ENCODE data around the gene TCEA3. TPM values are rescaled to one million over a fixed set of nuclear protein-coding genes. Genes with fewer than 3 reads are reported as not detected.

The TCEA3 gene
- total RNA-seq, 1 donor from 2014 or later, result 5.5 TPM

DNA sequence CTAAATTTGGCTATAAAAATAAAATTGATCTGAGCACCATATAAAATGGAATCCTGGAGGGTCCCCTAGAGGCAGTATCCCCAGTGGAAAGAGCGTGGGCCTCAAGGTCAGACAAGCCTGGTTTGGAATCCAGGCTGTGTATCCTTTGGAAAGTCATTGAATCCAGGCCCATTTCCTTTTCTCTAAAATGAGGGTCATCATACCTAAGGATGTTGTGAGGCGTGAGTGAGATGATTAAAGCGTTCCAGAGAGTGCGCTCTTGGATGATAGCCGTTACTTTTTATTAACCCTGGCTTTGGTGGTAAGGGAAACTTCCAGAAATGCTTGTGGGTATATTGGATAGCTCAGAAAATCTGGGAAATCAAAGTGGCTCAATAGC is 54.2 kb downstream of the TCEA3 start:
- intact Hi-C loops (cut with micrococcal nuclease), result no loop called here

DNA sequence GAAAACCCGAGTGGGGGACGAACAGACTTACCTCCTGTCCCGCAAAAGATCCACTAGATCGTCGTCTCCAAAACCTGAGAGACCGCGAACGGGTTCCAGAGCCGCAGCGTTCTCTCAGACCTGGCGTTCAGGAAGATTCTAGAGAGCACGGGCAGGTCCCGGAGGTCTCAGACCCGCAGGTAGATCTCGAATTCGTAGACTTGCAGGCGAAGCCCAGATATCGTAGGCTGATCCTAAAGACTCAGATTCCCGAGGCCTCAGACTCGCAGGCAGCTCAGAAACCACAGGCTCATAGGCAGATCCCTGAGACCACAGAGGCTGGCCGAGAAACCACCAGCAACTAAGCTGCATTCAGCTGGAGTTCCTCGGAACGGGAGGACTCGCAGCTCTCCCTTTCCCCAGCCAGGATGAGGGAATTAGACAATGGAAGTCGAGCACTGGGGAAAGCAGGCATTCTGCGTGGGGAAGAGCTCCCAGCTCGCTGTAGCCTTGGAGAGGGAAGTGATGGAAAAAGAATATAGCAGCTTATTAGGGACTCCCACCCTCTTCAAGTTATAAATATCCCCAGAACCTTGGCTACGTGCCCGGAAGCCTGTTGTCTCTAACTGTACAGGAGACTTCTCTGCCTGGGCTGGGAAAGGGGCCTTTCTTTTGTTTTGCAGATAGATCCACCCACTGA is 55.1 kb downstream of the TCEA3 start, which contains the start of gene ZNF436:
Gene ZNF436 (minus strand): TSS at position 502 of the 679 bp plus-strand sequence. CDS start 1,831 bp downstream, outside the sequence.
- intact Hi-C loops (cut with micrococcal nuclease), result loop anchor here (1.0 to 5.0 kb wide), 8 partner anchors 53 to 1878 kb away; partner anchors contain the start of genes ASAP3, ID3, KDM1A and PNRC2

GRCh38 chr1:23368562-23369334 is 55.8 kb downstream of the TCEA3 start:
- intact Hi-C loops (cut with micrococcal nuclease), result loop anchor here (1.0 to 5.0 kb wide), 14 partner anchors 24 to 1879 kb away; partner anchors contain the start of genes ASAP3, ELOA, HNRNPR and ID3

- intact Hi-C loops (cut with micrococcal nuclease), result loop anchor here (1.0 to 5.0 kb wide), 14 partner anchors 24 to 1879 kb away; partner anchors contain the start of genes ELOA, HNRNPR, ID3 and KDM1A
Observed at GRCh38 chr1:23367791-23368561, 56.6 kb downstream of the TCEA3 start.

GRCh38 chr1:23367451-23367790 is 57.1 kb downstream of the TCEA3 start:
- intact Hi-C loops (cut with micrococcal nuclease), result loop anchor here (1.0 to 5.0 kb wide), 4 partner anchors 187 to 1880 kb away; partner anchors contain the start of genes RSRP1, SRRM1 and ZBTB40

DNA sequence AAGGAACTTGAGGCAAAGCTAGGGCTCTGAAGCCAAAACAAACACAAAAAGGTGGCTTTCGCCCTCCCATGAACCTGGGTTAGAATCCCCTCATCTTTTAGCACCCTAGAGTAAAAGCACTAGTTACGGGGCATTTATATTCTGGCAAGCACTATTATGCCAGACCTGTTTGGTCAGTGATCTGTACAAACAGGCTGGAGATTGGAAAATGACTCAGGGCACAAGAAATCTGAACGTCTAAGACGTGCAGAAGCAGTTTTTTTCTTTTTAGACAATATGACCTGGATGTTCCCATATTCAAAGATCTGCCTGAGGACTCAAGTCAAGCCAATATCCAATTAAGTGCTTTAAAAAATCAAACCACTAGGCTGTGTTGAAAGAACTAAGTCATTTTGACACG is 58.0 kb downstream of the TCEA3 start:
- intact Hi-C loops (cut with micrococcal nuclease), result loop anchor here (5.0 kb wide), 3 partner anchors 914 to 1881 kb away; partner anchors contain the start of genes RSRP1, SRRM1 and ZBTB40

DNA sequence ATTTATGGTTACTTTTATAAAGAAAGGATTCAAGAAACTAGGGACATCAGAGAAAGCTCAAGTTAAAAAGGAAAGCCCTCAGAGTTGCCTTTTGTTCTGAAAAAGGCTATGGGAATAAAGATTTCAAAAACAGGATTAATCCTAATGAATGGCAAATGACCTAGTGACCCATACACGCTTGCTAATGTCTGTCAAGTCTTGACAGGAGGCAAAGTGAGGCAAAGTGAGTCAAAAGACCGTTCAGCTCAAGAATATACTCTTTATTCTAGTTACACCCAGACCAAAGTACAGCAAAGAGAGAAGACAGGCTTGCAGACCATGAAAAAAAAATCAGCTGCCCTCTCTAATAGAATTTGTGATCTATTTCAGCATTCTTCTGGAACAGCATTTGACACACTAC is 58.4 kb downstream of the TCEA3 start:
- intact Hi-C loops (cut with micrococcal nuclease), result loop anchor here (5.0 kb wide), 3 partner anchors 914 to 1881 kb away; partner anchors contain the start of genes RSRP1, SRRM1 and ZBTB40

- intact Hi-C loops (cut with micrococcal nuclease), result no loop called here
Observed at GRCh38 chr1:23362218-23362713, 62.3 kb downstream of the TCEA3 start.

DNA sequence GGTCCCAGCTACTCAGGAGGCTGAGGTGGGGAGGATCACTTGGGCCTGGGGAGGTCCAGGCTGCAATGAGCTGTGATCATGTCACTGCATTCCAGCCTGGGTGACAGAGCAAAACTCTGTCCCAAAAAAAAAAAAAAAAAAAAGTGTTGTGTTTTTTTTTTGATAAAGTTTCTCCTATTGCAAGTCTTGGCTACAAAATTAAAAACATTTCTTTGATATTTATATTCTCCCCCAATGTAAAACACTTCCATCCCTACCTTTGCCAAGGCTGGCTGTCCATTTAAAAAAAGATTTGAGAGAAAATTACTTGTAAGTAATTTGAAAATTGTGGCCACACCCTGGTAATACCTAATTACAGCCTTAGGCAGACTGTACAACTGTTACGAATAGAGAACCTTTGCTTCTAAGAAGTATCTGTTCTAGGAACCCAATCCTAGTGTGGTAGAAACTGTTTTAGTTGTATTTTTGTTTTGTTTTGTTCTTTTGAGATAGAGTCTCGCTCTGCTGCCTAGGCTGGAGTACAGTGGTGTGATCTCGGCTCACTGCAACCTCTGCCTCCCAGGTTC is 66.2 kb downstream of the TCEA3 start:
- intact Hi-C loops (cut with micrococcal nuclease), result no loop called here

- intact Hi-C loops (cut with micrococcal nuclease), result no loop called here
Observed at GRCh38 chr1:23357138-23357908, 67.2 kb downstream of the TCEA3 start.

DNA sequence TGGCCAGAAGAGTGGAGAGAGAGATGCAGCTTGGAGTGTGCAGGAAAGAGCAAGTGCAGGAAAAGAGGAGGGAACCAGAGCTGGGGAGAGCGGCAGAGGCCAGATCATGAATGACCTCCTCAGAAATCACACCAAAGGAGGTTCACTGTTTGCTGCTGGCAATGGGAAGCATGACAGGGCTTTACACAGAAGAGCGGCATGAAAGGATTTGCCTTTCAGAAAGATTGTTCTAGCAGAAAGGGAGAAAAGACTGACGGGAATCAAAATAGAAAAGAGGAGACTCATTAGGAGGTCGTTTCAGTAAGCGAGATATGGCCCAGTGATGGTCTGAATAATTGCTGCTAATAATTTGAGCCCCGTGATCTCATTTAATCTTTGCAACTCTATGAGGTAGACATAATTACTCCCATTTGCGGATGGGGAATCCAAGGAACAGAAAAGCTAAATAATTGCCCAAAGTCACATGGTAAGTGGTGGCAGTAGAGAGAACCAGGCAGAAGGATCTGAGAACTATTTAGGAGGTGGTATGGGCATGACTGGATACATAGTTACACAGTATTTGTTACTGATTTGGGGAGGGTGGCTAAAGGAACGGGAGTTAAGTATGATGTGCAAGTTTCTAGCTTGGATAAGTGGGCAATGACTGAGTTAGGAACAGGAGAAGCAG is 67.9 kb downstream of the TCEA3 start:
- intact Hi-C loops (cut with micrococcal nuclease), result no loop called here

DNA sequence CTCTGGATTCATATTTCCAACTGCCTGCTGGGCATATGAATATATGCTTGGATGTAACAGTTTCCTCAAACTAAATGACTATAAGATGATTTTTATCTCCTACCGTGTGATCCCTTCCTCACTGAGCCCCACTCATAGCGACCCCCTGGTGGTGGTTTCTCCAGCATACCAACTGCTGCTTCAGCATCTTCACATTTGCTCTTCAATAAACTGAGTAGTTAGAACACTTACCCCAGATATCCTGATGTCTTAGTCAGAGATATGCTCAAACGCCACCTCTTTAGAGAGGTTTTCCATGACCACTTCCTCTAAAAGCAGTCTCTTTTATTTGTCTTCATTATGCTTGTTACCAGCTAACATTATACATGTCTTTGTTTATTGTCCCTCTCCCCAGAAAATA is 70.3 kb downstream of the TCEA3 start:
- intact Hi-C loops (cut with micrococcal nuclease), result no loop called here

DNA sequence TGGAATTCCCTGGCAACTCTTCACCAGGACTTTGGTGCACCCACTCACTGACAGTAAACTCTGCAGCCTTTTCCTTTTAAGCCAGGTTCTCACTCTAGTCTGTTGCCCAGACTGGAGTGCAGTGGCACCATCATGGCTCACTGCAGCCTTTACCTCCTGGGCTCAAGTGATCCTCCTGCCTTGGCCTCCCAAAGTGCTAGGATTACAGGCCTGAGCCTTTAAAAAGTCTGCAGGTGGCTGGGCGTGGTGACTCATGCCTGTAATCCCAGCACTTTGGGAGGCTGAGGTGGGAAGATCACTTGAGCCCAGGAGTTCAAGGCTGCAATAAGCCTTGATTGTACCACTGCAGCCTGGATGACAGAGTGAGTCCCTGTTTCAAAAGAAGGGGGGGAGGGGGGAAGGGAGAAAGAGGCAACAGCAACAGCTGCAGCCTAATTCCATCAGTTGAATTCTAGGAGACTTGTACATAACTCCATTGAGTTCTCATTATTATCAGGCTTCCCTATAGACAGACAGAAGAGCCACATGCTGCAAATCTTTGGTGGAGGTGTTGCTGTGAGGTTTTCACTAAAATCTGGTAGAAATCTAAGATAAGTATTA is 72.4 kb downstream of the TCEA3 start:
- intact Hi-C loops (cut with micrococcal nuclease), result no loop called here

DNA sequence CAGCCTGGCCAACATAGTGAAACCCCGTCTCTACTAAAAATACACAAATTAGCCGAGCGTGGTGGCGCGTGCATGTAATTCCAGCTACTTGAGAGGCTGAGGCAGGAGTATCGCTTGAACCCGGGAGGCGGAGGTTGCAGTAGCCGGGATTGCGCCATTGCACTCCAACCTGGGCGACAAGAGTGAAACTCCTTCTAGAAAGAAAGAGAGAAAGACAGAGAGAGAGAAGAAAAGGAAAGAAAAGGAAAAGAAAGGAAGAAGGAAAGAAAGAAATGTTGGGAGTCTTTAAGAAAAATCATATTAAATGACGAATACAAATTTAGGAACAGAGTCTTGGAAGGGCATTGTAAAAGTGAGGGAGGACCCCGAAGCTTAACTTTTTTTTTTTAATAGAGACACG is 78.6 kb downstream of the TCEA3 start:
- intact Hi-C loops (cut with micrococcal nuclease), result loop anchor here (2.0 to 10.0 kb wide), 5 partner anchors 139 to 1299 kb away; partner anchors contain the start of genes ASAP3, LUZP1 and SRRM1

GRCh38 chr1:23344987-23345472 is 79.5 kb downstream of the TCEA3 start:
- intact Hi-C loops (cut with micrococcal nuclease), result loop anchor here (1.0 to 10.0 kb wide), 11 partner anchors 23 to 1300 kb away; partner anchors contain the start of genes ASAP3, LUZP1, PNRC2 and SRRM1

GRCh38 chr1:23344111-23344986 is 80.2 kb downstream of the TCEA3 start, which contains the start of gene HNRNPR:
HNRNPR (minus strand) TSS chr1:23344284; CDS start chr1:23341008, 3,276 bp downstream.
- intact Hi-C loops (cut with micrococcal nuclease), result loop anchor here (1.0 to 10.0 kb wide), 11 partner anchors 24 to 1300 kb away; partner anchors contain the start of genes ASAP3, LUZP1, PNRC2 and SRRM1
